WTC11 (cell line): ENCODE measurements around the gene MEIS3. TPM values are rescaled to one million over a fixed set of nuclear protein-coding genes. Genes with fewer than 3 reads are reported as not detected.

Experiments
- ATAC-seq: fragments of 200-7000 bp; cut with Tn5 transposase; 2 replicates; pipeline ENCODE4 v1.10.0; 2021; ENCODE audit warnings: mild to moderate bottlenecking, moderate library complexity
- CTCF ChIA-PET: fragments of 300-600 bp; sonication (Branson Sonifier 250); formaldehyde crosslinking; loops from one replicate; lab custom pipeline; 2021; ENCODE audit warnings: antibody characterized with exemption; lab: Charles Lee
- POLR2A ChIA-PET: fragments of 350-600 bp; sonication (Branson Sonifier 250); formaldehyde crosslinking; loops from one replicate; lab custom pipeline; 2021; ENCODE audit warnings: antibody characterized with exemption; lab: Charles Lee
- DNase-seq: peaks from one replicate; pipeline ENCODE4 v3.0.0; 2021; ENCODE audit warnings: low spot score
- H3K27ac Mint-ChIP-seq: 2 replicates; pipeline ENCODE4 v1.8.0; 2021; ENCODE audit warnings: mixed read lengths
- H3K27me3 Mint-ChIP-seq: 2 replicates; pipeline ENCODE4 v1.8.0; 2021; ENCODE audit warnings: low read depth, mild to moderate bottlenecking, moderate library complexity, mixed read lengths
- H3K36me3 Mint-ChIP-seq: 2 replicates; pipeline ENCODE4 v1.8.0; 2021; ENCODE audit warnings: mixed read lengths
- H3K4me1 Mint-ChIP-seq: 2 replicates; pipeline ENCODE4 v1.8.0; 2022; ENCODE audit warnings: mixed read lengths
- H3K4me3 Mint-ChIP-seq: 2 replicates; pipeline ENCODE4 v1.8.0; 2021; ENCODE audit warnings: mild to moderate bottlenecking, moderate library complexity, mixed read lengths
- H3K9me3 Mint-ChIP-seq: 2 replicates; pipeline ENCODE4 v1.8.0; 2021; ENCODE audit warnings: mixed read lengths
- FOXP1 ChIP-seq: sonication (generic); formaldehyde crosslinking; IDR thresholded peaks from 2 replicates; pipeline ENCODE4 v1.8.0; 2022; ENCODE audit warnings: missing genetic modification reagents, mild to moderate bottlenecking, moderate library complexity, borderline replicate concordance
- GABPB1 ChIP-seq: sonication (generic); formaldehyde crosslinking; IDR thresholded peaks from 2 replicates; pipeline ENCODE4 v1.8.1; 2023; ENCODE audit warnings: mild to moderate bottlenecking, missing genetic modification reagents
- OVOL2 ChIP-seq: fragments of 250-450 bp; sonication (Bioruptor Pico); IDR thresholded peaks from 2 replicates; pipeline ENCODE4 v1.9.0; 2021; ENCODE audit warnings: mild to moderate bottlenecking, borderline replicate concordance
- total RNA-seq: library from RNA; stranded (reverse); gene quantifications from 3 replicates; pipeline ENCODE4 v1.2.3, GENCODE V29; 2021
- TF ChIP-seq, protein P1 (sequence below): sonication (generic); formaldehyde crosslinking; IDR thresholded peaks from 2 replicates; pipeline ENCODE4 v1.8.1; 2022; ENCODE audit warnings: low read depth, mild to moderate bottlenecking, moderate library complexity, missing genetic modification reagents, borderline replicate concordance
- TF ChIP-seq, protein P2 (sequence below): sonication (generic); formaldehyde crosslinking; IDR thresholded peaks from 2 replicates; pipeline ENCODE4 v1.8.1; 2022; ENCODE audit warnings: missing genetic modification reagents, borderline replicate concordance

The MEIS3 gene
- total RNA-seq, 1 experiment from 2014 or later, result 38.5 TPM

DNA sequence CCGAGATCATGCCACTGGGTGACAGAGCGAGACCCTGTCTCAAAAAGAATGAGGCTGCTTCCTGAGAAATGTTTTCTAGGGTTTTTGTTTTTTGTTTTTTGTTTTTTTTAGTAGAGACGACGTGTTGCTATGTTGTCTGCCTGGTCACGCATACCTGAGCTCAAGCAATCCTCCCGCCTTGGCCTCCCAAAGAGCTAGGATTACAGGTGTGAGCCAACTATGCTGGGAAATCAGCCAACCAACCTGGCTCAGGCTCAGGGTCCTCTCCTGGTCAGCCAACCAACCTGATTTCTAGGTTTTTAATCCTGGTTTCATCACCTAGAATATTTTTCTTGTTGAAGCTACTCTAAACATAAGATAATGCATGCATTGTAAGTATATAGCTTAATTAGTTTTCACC, 62.4 kb downstream of the MEIS3 start (continued):
- TF ChIP-seq, protein P1, sequence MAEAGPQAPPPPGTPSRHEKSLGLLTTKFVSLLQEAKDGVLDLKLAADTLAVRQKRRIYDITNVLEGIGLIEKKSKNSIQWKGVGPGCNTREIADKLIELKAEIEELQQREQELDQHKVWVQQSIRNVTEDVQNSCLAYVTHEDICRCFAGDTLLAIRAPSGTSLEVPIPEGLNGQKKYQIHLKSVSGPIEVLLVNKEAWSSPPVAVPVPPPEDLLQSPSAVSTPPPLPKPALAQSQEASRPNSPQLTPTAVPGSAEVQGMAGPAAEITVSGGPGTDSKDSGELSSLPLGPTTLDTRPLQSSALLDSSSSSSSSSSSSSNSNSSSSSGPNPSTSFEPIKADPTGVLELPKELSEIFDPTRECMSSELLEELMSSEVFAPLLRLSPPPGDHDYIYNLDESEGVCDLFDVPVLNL, result no peak

DNA sequence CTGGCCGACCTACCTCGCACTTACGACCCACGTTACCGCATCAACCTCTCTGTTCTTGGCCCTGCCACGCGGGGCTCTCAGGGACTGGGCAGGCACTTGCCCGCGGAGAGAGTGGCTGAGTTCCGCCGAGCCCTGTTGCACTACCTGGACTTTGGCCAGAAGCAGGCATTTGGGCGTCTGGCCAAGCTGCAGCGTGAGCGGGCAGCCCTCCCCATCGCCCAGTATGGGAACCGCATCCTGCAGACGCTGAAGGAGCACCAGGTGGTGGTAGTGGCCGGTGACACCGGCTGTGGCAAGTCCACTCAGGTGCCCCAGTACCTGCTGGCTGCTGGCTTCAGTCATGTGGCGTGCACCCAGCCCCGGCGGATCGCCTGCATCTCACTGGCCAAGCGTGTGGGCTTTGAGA, 66.0 kb downstream of the MEIS3 start:
- DNase-seq (no peak), ATAC-seq (no peak)
- ChIA-PET CTCF (no interaction called here), POLR2A (no interaction called here)
- Mint-ChIP-seq H3K4me3 (no peak overlapping the region), H3K4me1 (peaks cover 29% of the 10 kb centered on the region), H3K27me3 (peaks cover 5% of the 10 kb centered on the region), H3K9me3 (0 out of 2 replicates have a peak, but pooled peaks cover 3% of the 10 kb centered on the region), H3K27ac (no peak overlapping the region), H3K36me3 (peaks cover 75% of the 10 kb centered on the region)
- TF ChIP-seq OVOL2 (CRISPR knock-in tag) (no peak), FOXP1 (CRISPR knock-in tag) (no peak), GABPB1 (CRISPR knock-in tag) (peak; percentile 55; the same call in 1 of the 2 replicates)
- TF ChIP-seq, protein P2, sequence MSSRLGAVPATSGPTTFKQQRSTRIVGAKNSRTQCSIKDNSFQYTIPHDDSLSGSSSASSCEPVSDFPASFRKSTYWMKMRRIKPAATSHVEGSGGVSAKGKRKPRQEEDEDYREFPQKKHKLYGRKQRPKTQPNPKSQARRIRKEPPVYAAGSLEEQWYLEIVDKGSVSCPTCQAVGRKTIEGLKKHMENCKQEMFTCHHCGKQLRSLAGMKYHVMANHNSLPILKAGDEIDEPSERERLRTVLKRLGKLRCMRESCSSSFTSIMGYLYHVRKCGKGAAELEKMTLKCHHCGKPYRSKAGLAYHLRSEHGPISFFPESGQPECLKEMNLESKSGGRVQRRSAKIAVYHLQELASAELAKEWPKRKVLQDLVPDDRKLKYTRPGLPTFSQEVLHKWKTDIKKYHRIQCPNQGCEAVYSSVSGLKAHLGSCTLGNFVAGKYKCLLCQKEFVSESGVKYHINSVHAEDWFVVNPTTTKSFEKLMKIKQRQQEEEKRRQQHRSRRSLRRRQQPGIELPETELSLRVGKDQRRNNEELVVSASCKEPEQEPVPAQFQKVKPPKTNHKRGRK, result no peak

Other genes with a start within 250 kb of the MEIS3 start
- gene BBC3, start 188.3 kb downstream of the MEIS3 start, total RNA-seq, result 29.4 to 49.5 TPM (median 32.2 TPM) in 3 replicates
- gene CCDC9, start 163.0 kb downstream of the MEIS3 start, total RNA-seq, result 30.4 to 37.7 TPM (median 33.0 TPM) in 3 replicates
- 7.0 to 8.1 TPM (median 7.3 TPM) in 3 replicates for gene INAFM1, start 144.6 kb downstream of the MEIS3 start, total RNA-seq
- 0.18 to 0.32 TPM (median 0.28 TPM) in 3 replicates for gene C5AR1, start 109.7 kb downstream of the MEIS3 start, total RNA-seq
- gene C5AR2, start 87.4 kb downstream of the MEIS3 start, total RNA-seq, result 0.09 to 0.22 TPM (median 0.14 TPM) in 3 replicates
- gene DHX34, start 70.2 kb downstream of the MEIS3 start, total RNA-seq, result 35.6 to 36.5 TPM (median 35.6 TPM) in 3 replicates
- gene SLC8A2, start 52.4 kb upstream of the MEIS3 start, total RNA-seq, result 6.5 to 8.5 TPM (median 6.8 TPM) in 3 replicates
- gene KPTN, start 64.7 kb upstream of the MEIS3 start, total RNA-seq, result 24.5 to 30.2 TPM (median 29.5 TPM) in 3 replicates
- gene NAPA, start 95.5 kb upstream of the MEIS3 start, total RNA-seq, result 58.4 to 66.8 TPM (median 61.3 TPM) in 3 replicates
- gene ZNF541, start 153.6 kb upstream of the MEIS3 start, total RNA-seq, result 0.07 to 0.09 TPM (median 0.09 TPM) in 3 replicates
- 23.0 to 30.3 TPM (median 26.0 TPM) in 3 replicates for gene BICRA, start 189.6 kb upstream of the MEIS3 start, total RNA-seq